IMR-90 (cell line): ENCODE measurements around the gene CYP26B1. TPM values are rescaled to one million over a fixed set of nuclear protein-coding genes. Genes with fewer than 3 reads are reported as not detected.

Experiments
- ATAC-seq: fragments of 200-7000 bp; cut with Tn5 transposase; 2 replicates; pipeline ENCODE4 v1.9.1; 2020; ENCODE audit warnings: low read depth, mild to moderate bottlenecking, moderate library complexity
- BruUV-seq: library from RNA; stranded (reverse); fragments of 400-500 nt; replicated peaks from 2 replicates; lab custom pipeline; 2021; lab: Mats Ljungman, UMichigan
- CTCF ChIA-PET: fragments of 300-600 bp; formaldehyde crosslinking; extraction: SDS; loops from one replicate; lab custom pipeline; 2021; ENCODE audit warnings: antibody characterized with exemption; lab: Yijun Ruan, JAX
- POLR2A ChIA-PET: fragments of 300-600 bp; sonication (Branson Sonifier 250); formaldehyde crosslinking; loops from one replicate; lab custom pipeline; 2022; ENCODE audit warnings: antibody characterized with exemption; ENCODE audit not compliant: unreplicated experiment; lab: Charles Lee
- DNase-seq: peaks from one replicate; pipeline ENCODE4 v3.0.0; 2013
- H2AFZ ChIP-seq: replicated peaks from 2 replicates; pipeline ENCODE3; 2013; ENCODE audit warnings: low read length, mild to moderate bottlenecking; ENCODE audit not compliant: poor library complexity
- H2AK5ac ChIP-seq: 2 replicates; pipeline ENCODE4 v1.6.1; 2013; ENCODE audit warnings: low read depth, low read length, inconsistent platforms
- H2AK9ac ChIP-seq: replicated peaks from 2 replicates; pipeline ENCODE3; 2013; ENCODE audit warnings: mild to moderate bottlenecking, low read depth, low read length, moderate library complexity; ENCODE audit not compliant: poor library complexity
- H2BK120ac ChIP-seq: 2 replicates; pipeline ENCODE4 v1.6.1; 2013; ENCODE audit warnings: low read depth, low read length, inconsistent platforms
- H2BK15ac ChIP-seq: 3 replicates; pipeline ENCODE4 v1.6.1; 2013; ENCODE audit warnings: low read depth, low read length, inconsistent platforms
- H2BK20ac ChIP-seq: 2 replicates; pipeline ENCODE4 v1.6.1; 2013; ENCODE audit warnings: low read depth, mild to moderate bottlenecking, inconsistent platforms, low read length, moderate library complexity
- H2BK5ac ChIP-seq: 2 replicates; pipeline ENCODE4 v1.6.1; 2013; ENCODE audit warnings: mild to moderate bottlenecking, low read depth, low read length, inconsistent platforms; ENCODE audit not compliant: poor library complexity, severe bottlenecking
- H3K14ac ChIP-seq: replicated peaks from 2 replicates; pipeline ENCODE4 v1.6.1; 2013; ENCODE audit warnings: low read depth, low read length, inconsistent platforms
- H3K18ac ChIP-seq: 2 replicates; pipeline ENCODE4 v1.6.1; 2013; ENCODE audit warnings: low read depth, low read length, control low read depth
- H3K23ac ChIP-seq: 2 replicates; pipeline ENCODE4 v1.6.1; 2013; ENCODE audit warnings: low read depth, low read length, inconsistent platforms
- H3K27ac ChIP-seq: 2 replicates; pipeline ENCODE4 v1.5.1; 2013; ENCODE audit warnings: mild to moderate bottlenecking, control low read depth, low read length; ENCODE audit not compliant: insufficient read depth
- H3K27me3 ChIP-seq: 2 replicates; pipeline ENCODE4 v1.6.1; 2013; ENCODE audit warnings: low read length; ENCODE audit not compliant: control insufficient read depth, insufficient read depth
- H3K36me3 ChIP-seq: 2 replicates; pipeline ENCODE4 v1.6.1; 2013; ENCODE audit warnings: low read length, mixed read lengths; ENCODE audit not compliant: control insufficient read depth, insufficient read depth
- H3K4ac ChIP-seq: 2 replicates; pipeline ENCODE4 v1.6.1; 2013; ENCODE audit warnings: low read depth, low read length, inconsistent platforms
- H3K4me1 ChIP-seq: 2 replicates; pipeline ENCODE4 v1.6.1; 2013; ENCODE audit warnings: low read length, mixed read lengths; ENCODE audit not compliant: control insufficient read depth, insufficient read depth
- H3K4me2 ChIP-seq: 2 replicates; pipeline ENCODE4 v1.6.1; 2013; ENCODE audit warnings: low read depth, mild to moderate bottlenecking, control low read depth, low read length, moderate library complexity
- H3K4me3 ChIP-seq: 2 replicates; pipeline ENCODE4 v1.5.1; 2013; ENCODE audit warnings: low read depth, mild to moderate bottlenecking, control low read depth, low read length, moderate library complexity; ENCODE audit not compliant: insufficient read depth
- H3K56ac ChIP-seq: 2 replicates; pipeline ENCODE4 v1.6.1; 2013; ENCODE audit warnings: low read length, inconsistent platforms; ENCODE audit not compliant: insufficient read depth; ENCODE audit errors: extremely low read depth
- H3K79me1 ChIP-seq, 2 experiments: 2 replicates each; pipeline ENCODE4 v1.6.1; 2013; ENCODE audit warnings: low read length in 2 of 2, inconsistent platforms in 1 of 2, low read depth in 1 of 2
- H3K9ac ChIP-seq: 2 replicates; pipeline ENCODE4 v1.6.1; 2013; ENCODE audit warnings: low read depth, low read length, control low read depth
- H3K9me1 ChIP-seq: 2 replicates; pipeline ENCODE4 v1.6.1; 2013; ENCODE audit warnings: low read length, inconsistent platforms; ENCODE audit not compliant: insufficient read depth
- H3K9me3 ChIP-seq: 2 replicates; pipeline ENCODE4 v1.6.1; 2013; ENCODE audit warnings: low read length; ENCODE audit not compliant: control insufficient read depth, insufficient read depth
- H4K20me1 ChIP-seq: 2 replicates; pipeline ENCODE4 v1.6.1; 2013; ENCODE audit warnings: low read length, inconsistent platforms; ENCODE audit not compliant: insufficient read depth
- H4K5ac ChIP-seq: 2 replicates; pipeline ENCODE4 v1.6.1; 2013; ENCODE audit warnings: mild to moderate bottlenecking, low read depth, low read length, control low read depth
- H4K8ac ChIP-seq, 2 experiments: 2 replicates each; pipeline ENCODE4 v1.6.1; 2013; ENCODE audit warnings: low read depth in 2 of 2, low read length in 2 of 2, control low read depth in 1 of 2, inconsistent platforms in 1 of 2
- H4K91ac ChIP-seq: 2 replicates; pipeline ENCODE4 v1.6.1; 2013; ENCODE audit warnings: low read depth, low read length, inconsistent platforms; ENCODE audit not compliant: insufficient read depth
- CHD1 ChIP-seq: IDR thresholded peaks from 2 replicates; pipeline ENCODE4 v1.6.1; 2012; ENCODE audit warnings: low read depth, low read length, improper control_type of control experiment
- MXI1 ChIP-seq: IDR thresholded peaks from 2 replicates; pipeline ENCODE4 v1.6.1; 2012; ENCODE audit warnings: low read depth, mild to moderate bottlenecking, low read length, moderate library complexity, borderline replicate concordance
- RCOR1 ChIP-seq: IDR thresholded peaks from 2 replicates; pipeline ENCODE4 v1.6.1; 2012; ENCODE audit warnings: mild to moderate bottlenecking, low read length, improper control_type of control experiment; ENCODE audit not compliant: insufficient replicate concordance
- RFX5 ChIP-seq: IDR thresholded peaks from 2 replicates; pipeline ENCODE4 v1.8.0; 2012; ENCODE audit warnings: low read depth, mild to moderate bottlenecking, low read length, moderate library complexity
- SMC3 ChIP-seq: fragments of 150-350 bp; IDR thresholded peaks from 2 replicates; pipeline ENCODE4 v1.6.1; 2016; ENCODE audit warnings: low read depth, mild to moderate bottlenecking, antibody characterized with exemption, low read length, moderate library complexity
- WGBS, 2 experiments: methylation state at CpG; one replicate each; pipeline versions ENCODE4 v1.1.5 to v1.1.7; 2013; ENCODE audit warnings: missing lambda C conversion rate in 2 of 2; ENCODE audit not compliant: insufficient read length in 1 of 2; ENCODE audit errors: extremely low coverage in 2 of 2; 5-methylcytosine and 5-hydroxymethylcytosine counted together
- dilution Hi-C: fragments of 300-500 bp; cut with HindIII; formaldehyde crosslinking; loops from one replicate; pipeline ENCODE4 v1.14.3; 2018; ENCODE audit warnings: low sequenced_read_pairs; ENCODE audit not compliant: unreplicated experiment
- in situ Hi-C: fragments of 300-500 bp; cut with MboI; formaldehyde crosslinking; loops from 3 replicates; pipeline ENCODE4 v1.14.3; 2019; ENCODE audit warnings: low sequenced_read_pairs, inconsistent platforms, mixed read lengths
- intact Hi-C: fragments of 100-400 bp; cut with micrococcal nuclease; formaldehyde crosslinking; loops from 2 replicates; pipeline ENCODE4 v1.10.0; 2022
- polyA plus RNA-seq, 3 experiments: library from polyadenylated mRNA; depleted of rRNA; stranded (reverse); fragments of >200 nt; gene quantifications; 2 replicates each; pipeline ENCODE4 v1.2.3, GENCODE V29; 2012; ENCODE audit warnings: low replicate concordance in 1 of 3
- total RNA-seq: library from RNA; depleted of rRNA; stranded (reverse); fragments of >200 nt; gene quantifications from 2 replicates; pipeline ENCODE4 v1.2.3, GENCODE V29; 2012

CYP26B1 gene
- total and polyA plus RNA-seq, 2 of the 4 experiments (the other 2 are of a cell fraction) = 0.02 TPM; not detected in 1

DNA sequence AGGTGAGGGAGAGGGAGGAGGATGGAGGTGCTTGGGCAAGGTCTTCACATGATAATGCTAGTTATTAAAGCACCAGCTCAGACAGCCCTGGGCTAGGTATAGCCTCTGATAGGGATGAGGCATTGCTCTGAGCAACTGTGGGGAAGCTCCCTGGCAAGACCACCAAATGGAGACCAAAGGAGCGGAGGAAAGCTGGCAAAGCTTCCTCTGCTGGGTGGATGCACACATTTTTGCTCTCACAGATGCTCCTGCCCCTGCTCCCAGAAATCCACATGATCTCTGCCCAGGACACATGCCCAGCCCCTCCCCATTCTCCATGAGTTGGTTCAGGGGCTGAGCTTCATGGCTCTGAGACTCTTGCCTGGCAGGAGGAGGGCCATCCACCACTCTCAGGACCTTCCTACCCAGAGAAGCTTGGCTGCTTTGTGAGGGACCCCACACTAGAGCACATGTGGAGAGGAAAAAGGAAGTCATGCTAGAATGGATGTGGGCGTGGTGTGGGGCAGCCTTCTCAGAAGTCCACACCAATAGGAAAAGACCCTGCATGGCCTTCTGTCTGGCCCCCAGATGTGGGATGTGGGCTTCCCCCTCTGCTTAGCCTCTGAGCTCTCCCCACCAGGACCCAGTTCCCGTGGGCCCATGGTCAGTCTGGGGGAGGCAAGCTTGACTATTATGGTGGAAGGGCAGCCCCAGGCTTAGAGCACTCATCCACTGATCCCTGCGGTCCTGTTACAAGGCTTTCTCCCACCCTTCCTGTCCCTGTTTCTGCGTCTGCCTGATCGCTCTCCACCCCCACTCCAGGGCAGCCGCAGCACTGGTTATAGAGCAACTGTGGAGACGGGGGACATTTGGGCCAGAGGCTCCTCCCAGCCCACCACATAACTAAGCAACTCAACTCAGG is 10.5 kb upstream of the CYP26B1 start (continued):
- TF ChIP-seq CHD1 = no peak
- TF ChIP-seq MXI1 = no peak

DNA sequence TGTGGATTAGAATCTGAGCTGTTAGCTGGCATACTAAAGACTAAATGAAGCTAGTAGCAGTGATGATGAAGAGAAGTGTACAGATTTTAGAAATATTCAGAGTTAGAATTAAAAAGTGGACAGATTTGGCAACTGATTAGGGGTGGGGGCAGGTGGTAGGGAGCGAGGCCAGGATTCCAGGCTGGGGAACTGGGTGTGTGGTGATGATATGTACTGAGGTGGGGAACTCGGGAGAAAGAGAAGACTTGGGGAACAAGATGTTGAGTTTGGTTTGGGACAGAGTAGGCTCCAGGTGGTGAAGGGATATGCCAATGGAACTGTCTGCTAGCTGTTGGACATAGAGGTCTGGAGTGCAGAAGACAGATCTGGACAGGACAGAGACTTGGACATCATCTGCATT is 9.2 kb upstream of the CYP26B1 start:
- CTCF ChIA-PET = interaction anchor here (0.6 kb wide), 1 partner anchor 588 kb away, joined by 3 read pairs; no protein-coding TSS in a partner anchor
- TF ChIP-seq RFX5 = no peak
- no peak for TF ChIP-seq SMC3
- TF ChIP-seq RCOR1 = no peak
- TF ChIP-seq MXI1 = no peak

More for the DNA sequence above, 9.2 kb upstream of the CYP26B1 start:
- Histone ChIP-seq H3K27ac (no peak overlapping the region), H3K79me1 (no peaks in the 10 kb centered on the region), H4K20me1 (no peaks in the 10 kb centered on the region), H3K27me3 (peaks cover 61% of the 10 kb centered on the region), H3K18ac (no peak overlapping the region), H3K4ac (no peak overlapping the region), H4K5ac (no peak overlapping the region), H2AK5ac (no peak overlapping the region), H4K91ac (no peak overlapping the region), H3K4me2 (no peak overlapping the region), H2BK5ac (no peak overlapping the region), H2BK15ac (no peak overlapping the region), H3K23ac (no peak overlapping the region), H3K56ac (no peak overlapping the region), H4K8ac (no peak overlapping the region), H3K9ac (no peak overlapping the region), H2AK9ac (no peak overlapping the region), H3K9me3 (no peaks in the 10 kb centered on the region), H2AFZ (no peak overlapping the region), H3K4me1 (no peaks in the 10 kb centered on the region), H3K9me1 (no peaks in the 10 kb centered on the region; the same call in 1 of the 2 replicates), H3K36me3 (no peaks in the 10 kb centered on the region), H3K4me3 (no peak overlapping the region), H3K14ac (no peak overlapping the region), H2BK120ac (no peak overlapping the region), H2BK20ac (no peak overlapping the region)
- ATAC-seq (no peak), DNase-seq (no peak)
- dilution Hi-C loops (no loop called here), in situ Hi-C loops (loop anchor here (10.0 kb wide), 3 partner anchors 232 to 418 kb away; no protein-coding TSS in a partner anchor), intact Hi-C loops (no loop called here)
- whole genome bisulfite sequencing, 2 experiments = no CpG with 5 or more reads among the region's 2 CpGs
- BruUV-seq = no TSS peak
- POLR2A ChIA-PET = no interaction called here
